Hepatocyte (in vitro differentiated cells): ENCODE measurements around the gene FBXO44.

Experiments
- EZH2 ChIP-seq: fragments of 200-600 bp; sonication (generic); IDR thresholded peaks from 2 replicates; pipeline ENCODE4 v1.6.1; 2016; ENCODE audit warnings: antibody characterized with exemption, mild to moderate bottlenecking, borderline replicate concordance
- TF ChIP-seq, protein P1 (sequence below): fragments of 200-600 bp; sonication (generic); IDR thresholded peaks from 2 replicates; pipeline ENCODE4 v1.5.1; 2016; ENCODE audit warnings: antibody characterized with exemption, mild to moderate bottlenecking; ENCODE audit not compliant: poor library complexity

DNA sequence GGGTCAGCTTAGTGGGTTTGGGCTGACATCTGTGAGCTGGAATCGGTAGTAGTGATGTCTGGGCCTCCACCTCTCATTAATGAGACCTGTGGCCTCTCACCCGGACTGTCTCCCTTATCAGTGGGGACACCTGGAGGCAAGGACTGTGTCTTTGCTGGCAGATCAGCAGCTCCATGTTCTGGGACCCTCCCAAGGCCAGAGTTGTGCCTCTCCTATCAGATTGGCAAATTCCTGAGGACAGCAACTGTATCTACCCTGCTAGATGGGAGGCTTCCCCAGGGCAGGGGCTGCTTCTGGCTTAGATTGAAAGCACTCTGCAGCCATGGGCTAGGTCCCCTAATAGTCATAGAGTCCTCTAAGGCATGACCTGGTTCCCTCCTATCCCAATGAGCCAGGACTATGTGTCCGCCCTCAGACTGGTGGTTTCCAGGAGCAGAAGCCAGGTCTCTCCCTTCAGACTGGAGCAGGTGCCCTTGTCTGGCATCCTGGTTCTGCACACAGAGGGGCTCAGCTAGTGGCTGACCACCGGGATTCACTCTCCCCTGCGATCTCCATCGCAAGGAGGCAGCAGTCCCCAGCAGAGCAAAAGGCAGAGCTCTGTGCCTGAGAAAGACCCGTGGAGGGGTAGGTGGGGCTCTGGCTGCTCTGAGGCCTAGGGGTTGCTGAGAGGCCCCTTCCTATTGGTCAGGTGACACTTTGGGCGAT, 42.7 kb downstream of the FBXO44 start:
- TF ChIP-seq, protein P1, sequence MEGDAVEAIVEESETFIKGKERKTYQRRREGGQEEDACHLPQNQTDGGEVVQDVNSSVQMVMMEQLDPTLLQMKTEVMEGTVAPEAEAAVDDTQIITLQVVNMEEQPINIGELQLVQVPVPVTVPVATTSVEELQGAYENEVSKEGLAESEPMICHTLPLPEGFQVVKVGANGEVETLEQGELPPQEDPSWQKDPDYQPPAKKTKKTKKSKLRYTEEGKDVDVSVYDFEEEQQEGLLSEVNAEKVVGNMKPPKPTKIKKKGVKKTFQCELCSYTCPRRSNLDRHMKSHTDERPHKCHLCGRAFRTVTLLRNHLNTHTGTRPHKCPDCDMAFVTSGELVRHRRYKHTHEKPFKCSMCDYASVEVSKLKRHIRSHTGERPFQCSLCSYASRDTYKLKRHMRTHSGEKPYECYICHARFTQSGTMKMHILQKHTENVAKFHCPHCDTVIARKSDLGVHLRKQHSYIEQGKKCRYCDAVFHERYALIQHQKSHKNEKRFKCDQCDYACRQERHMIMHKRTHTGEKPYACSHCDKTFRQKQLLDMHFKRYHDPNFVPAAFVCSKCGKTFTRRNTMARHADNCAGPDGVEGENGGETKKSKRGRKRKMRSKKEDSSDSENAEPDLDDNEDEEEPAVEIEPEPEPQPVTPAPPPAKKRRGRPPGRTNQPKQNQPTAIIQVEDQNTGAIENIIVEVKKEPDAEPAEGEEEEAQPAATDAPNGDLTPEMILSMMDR: no peak
- no peak for TF ChIP-seq EZH2
